Epithelial cell of proximal tubule (primary cell): ENCODE results near the gene AIFM1. TPM values are rescaled to one million over a fixed set of nuclear protein-coding genes. Genes with fewer than 3 reads are reported as not detected.

Experiments
- DNase-seq: peaks from one replicate; pipeline ENCODE4 v3.0.0-alpha.2; 2011; ENCODE audit warnings: low read depth
- H3K4me3 ChIP-seq: 2 replicates; pipeline ENCODE4 v1.5.1; 2011; ENCODE audit warnings: low read depth, mild to moderate bottlenecking, low read length
- CTCF ChIP-seq: conservative IDR thresholded peaks from 2 replicates; pipeline ENCODE4 v1.5.1; 2012; ENCODE audit warnings: low read depth, mild to moderate bottlenecking, low read length
- total RNA-seq: library from RNA; depleted of rRNA; stranded (reverse); fragments of >200 nt; gene quantifications from 2 replicates; pipeline ENCODE4 v1.2.3, GENCODE V29; 2015

AIFM1 gene
- total RNA-seq, 1 donor from 2014 or later = 29.8 TPM

- DNase-seq = no peak
Measured at GRCh38 chrX:130139474-130140201, 26.0 kb downstream of the AIFM1 start.

GRCh38 chrX:130136961-130137360 lies 28.7 kb downstream of the AIFM1 start:
- no peak for TF ChIP-seq CTCF
- no peak for DNase-seq
- no peak overlapping the region for H3K4me3 ChIP-seq

More at GRCh38 chrX:130139474-130140201, 26.0 kb downstream of the AIFM1 start:
- TF ChIP-seq CTCF = no peak
- H3K4me3 ChIP-seq = no peak overlapping the region

- TF ChIP-seq CTCF = no peak
- no peak overlapping the region for H3K4me3 ChIP-seq
- no peak for DNase-seq
Measured at GRCh38 chrX:130136496-130136895, 29.1 kb downstream of the AIFM1 start.

GRCh38 chrX:130130990-130131389 lies 34.7 kb downstream of the AIFM1 start:
- no peak for DNase-seq
- no peak overlapping the region for H3K4me3 ChIP-seq
- TF ChIP-seq CTCF = no peak

- no peak overlapping the region for H3K4me3 ChIP-seq
- no peak for TF ChIP-seq CTCF
- DNase-seq = no peak
Measured at GRCh38 chrX:130125091-130125874, 40.4 kb downstream of the AIFM1 start.

GRCh38 chrX:130124577-130124976 lies 41.1 kb downstream of the AIFM1 start:
- TF ChIP-seq CTCF = no peak

More at GRCh38 chrX:130124577-130124976, 41.1 kb downstream of the AIFM1 start:
- H3K4me3 ChIP-seq = no peak overlapping the region
- DNase-seq = no peak
